Hematopoietic multipotent progenitor cell treated with erythropoietin and hydrocortisone succinate and interleukin-3 and kit ligand, for 8 days (in vitro differentiated cells): ENCODE data around the gene CMTM2.
"Not testable (repeated sequence)": the region's sequence is repeated elsewhere in the genome, so short reads cannot be mapped to it uniquely, and the experiment has no call there.

Source experiments
- DNase-seq: peaks from one replicate; pipeline ENCODE4 v3.0.0-alpha.2; 2015

Gene CMTM2

GRCh38 chr16:66610111-66610820, 31.0 kb downstream of the CMTM2 start:
- no peak for DNase-seq

DNA sequence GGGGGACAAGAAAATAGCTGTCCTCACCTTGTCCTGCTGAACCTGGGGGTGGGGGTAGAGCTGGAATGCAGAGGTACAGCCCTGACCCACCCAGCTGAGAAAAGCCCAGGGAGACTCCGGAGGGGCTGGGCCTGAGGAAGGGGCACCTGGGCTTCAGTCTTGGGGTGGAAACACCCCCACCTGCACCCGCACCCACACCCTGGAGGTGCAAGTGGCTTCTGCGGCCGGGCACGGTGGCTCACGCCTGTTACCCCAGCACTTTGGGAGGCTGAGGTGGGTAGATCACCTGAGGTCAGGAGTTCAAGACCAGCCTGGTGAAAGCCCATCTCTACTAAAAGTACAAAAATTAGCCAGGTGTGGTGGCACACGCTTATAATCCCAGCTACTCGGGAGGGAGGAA, 32.6 kb downstream of the CMTM2 start:
- DNase-seq: not testable (repeated sequence)

DNA sequence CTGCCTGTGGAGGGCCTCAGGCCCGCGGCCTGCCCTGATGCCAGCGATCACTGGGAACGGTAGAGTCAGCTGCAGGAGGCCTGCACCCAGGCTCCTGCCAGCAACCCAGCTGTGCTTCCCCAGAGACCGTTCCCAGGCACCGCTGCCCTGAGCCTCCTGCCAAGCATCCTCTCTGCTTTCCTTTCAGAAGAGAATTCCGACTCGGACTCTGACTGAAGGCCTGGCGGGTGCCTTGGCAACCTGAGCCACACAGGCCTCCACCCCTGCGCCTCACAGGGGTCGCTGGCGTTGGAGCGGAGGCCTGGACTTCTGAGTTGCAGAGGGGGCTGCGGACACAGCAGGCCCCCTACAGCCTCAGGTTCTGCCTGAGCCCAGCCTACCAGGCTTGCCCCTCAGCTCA, 33.2 kb downstream of the CMTM2 start:
- DNase-seq: no peak

DNA sequence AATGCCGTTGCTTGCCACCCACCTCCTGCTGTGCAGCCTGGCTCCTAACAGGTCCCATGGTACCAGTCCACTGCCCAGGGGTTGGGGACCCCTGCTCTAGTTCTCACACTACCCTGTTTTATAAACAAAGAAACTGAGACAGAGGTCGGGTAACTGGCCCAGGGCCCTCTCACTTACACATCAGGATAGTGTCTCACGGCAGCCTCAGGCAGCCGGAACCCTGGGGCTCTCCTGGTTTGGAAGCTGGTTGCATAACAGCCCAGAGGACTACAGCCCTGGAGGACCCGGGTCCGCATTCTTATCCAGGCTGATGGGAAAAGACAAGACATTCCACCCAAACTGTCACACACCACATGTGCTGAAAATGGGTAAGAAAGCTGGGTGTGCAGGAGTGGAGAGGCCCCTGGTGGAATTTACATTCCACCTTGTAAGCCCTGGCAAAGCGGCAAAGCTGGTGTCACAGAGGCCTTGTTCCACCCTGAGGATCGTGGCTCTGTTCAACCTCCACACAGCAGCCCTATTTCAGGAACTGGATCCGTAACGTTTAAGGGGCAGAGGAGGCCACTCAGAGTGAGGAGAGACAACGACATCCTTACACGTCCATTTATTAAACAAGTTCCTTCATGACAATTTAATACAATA, 35.0 kb downstream of the CMTM2 start:
- no peak for DNase-seq

DNA sequence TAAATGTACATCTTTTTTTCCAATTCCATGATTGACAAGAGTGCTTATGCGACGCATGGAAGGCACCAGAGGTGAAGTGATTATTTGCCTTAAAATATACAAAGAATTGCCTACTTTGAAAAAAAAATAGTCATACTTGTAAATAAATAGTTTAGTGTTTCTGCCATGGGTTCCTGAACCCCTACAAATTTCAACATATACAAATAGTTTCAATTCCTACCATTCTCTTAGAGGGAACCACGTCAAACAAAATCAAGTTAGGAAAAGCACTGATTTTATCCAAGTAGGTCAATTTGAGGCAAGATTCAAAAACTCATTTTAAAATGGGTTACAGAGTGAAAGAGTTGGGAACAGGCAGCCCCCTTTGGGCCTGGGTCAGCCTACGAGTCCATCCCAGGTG, 36.9 kb downstream of the CMTM2 start:
- no peak for DNase-seq

DNA sequence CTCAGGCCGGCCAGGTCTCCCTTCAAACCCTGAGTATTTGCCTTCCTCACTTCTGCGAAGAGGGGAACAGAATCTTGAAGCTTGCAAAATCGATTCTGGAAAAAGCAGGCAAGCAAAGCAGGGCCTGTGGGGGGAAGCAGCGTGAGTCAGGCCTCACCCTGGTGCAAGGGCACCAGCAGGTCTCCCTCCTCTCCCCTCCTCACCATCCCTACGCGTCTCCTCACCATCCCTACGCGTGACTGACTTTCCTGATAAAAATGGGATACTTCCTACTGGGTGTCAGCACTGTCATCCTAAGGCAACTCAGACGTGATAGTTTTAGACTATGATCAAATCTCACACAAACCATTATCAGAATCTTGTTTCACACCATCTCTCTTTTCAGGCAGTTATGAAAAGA, 37.3 kb downstream of the CMTM2 start:
- no peak for DNase-seq

- DNase-seq: no peak
Measured at GRCh38 chr16:66617010-66617434, 37.8 kb downstream of the CMTM2 start.

- DNase-seq: peak; percentile 77
Measured at GRCh38 chr16:66617728-66618127, 38.5 kb downstream of the CMTM2 start.

DNA sequence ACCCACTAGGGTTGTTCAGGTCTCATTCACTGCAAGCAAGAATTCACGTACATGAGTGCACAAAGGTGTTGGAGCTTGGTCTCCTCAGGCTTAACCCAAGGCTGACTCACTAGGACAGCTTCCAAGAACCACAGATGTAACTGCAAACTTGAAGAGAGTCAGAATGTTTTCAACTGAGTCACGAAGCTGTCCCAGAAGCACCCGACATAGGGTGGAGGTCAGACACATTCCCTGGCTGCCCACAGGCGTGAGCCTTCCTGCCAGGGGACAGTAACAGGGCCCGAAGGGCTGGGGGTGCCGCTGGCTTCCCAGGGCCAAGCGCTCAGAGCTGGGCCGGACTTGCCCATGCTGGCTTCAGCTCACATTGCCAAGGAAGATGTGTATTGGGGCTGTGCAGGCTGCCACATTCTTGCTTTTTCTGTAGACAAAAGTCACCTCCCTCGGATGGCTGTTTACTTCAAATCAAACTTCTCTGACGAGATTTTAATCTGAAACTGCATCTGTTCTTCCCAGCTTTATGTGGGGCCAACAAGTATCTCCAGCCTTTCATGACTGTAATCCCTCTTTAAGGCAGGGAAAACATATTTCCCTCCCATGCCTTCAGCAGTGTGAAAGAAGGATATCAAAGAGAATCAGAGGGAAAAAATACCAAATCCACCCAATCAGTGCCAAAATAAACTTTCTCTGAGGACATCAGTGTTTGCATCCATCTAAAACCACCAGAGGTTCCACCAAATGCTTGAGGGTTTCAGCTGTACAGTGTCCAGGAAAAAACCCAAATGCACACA, 39.5 kb downstream of the CMTM2 start:
- DNase-seq: no peak

- no peak for DNase-seq
Measured at GRCh38 chr16:66619534-66620428, 40.5 kb downstream of the CMTM2 start.

DNA sequence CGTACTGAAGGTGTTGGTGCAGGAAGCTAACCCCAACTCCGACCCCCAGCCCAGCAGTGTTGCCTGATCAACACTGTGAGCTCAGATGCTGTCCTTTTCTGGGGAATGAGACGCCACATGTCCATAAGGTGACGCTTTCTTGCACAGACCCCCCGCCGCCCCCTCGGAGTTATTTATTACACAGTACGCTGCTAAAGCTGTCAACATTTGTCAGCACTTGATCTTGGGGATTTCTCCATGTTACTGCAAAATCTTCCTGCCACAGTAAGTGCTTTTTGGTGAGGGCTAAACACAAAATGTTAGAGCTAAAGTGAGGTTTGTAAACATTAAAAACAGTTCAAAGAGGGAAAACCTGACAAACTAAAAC, 41.1 kb downstream of the CMTM2 start:
- DNase-seq: no peak

- no peak for DNase-seq
Measured at GRCh38 chr16:66621973-66622372, 42.7 kb downstream of the CMTM2 start.

- peak; percentile 46 for DNase-seq
Measured at GRCh38 chr16:66622863-66623262, 43.6 kb downstream of the CMTM2 start.

DNA sequence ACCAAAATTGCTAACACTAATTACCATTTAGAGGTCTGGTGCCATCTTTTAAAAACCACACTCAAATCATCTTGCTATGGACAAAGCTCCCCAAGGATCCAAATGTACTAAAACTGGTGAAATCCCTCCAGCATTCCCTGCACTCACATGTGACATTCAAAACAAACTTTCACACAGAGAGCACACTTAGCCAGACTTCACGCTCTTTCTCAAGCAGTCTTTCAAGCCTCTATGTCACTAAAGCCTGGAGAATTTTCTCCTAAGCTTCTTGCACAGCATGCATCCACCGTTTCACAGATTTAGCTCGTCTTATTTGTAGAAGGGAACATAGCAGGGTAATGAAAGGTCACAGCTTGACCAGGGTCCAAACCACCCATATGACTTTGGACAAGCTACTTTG, 44.5 kb downstream of the CMTM2 start:
- no peak for DNase-seq

DNA sequence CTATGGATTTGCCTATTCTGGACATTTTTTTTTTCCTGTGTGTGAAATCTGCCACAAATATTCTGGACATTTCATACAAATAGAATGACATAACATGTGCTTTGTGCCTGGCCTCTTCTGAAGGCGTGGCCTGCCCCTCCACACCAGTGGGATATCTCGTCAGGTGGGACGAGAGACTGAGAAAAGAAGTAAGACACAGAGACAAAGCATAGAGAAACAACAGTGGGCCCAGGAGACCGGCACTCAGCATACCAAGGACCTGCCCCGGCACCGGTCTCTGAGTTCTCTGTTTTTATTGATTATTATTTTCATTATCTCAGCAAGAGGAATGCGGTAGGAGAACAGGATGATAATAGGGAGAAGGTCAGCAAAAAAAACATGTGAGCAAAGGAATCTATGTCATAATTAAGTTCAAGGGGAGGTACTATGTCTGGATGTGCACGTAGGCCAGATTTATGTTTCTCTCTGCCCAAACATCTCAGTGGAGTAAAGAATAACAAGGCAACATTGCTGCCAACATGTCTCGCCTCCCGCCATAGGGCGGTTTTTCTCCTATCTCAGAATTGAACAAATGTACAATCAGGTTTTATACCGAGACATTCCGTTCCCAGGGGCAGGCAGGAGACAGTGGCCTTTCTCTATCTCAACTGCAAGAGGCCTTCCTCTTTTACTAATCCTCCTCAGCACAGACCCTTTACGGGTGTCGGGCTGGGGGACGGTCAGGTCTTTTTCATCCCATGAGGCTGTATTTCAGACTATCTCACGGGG, 48.5 kb downstream of the CMTM2 start:
- not testable (repeated sequence) for DNase-seq

- DNase-seq: no peak
Measured at GRCh38 chr16:66629856-66630255, 50.6 kb downstream of the CMTM2 start.

DNA sequence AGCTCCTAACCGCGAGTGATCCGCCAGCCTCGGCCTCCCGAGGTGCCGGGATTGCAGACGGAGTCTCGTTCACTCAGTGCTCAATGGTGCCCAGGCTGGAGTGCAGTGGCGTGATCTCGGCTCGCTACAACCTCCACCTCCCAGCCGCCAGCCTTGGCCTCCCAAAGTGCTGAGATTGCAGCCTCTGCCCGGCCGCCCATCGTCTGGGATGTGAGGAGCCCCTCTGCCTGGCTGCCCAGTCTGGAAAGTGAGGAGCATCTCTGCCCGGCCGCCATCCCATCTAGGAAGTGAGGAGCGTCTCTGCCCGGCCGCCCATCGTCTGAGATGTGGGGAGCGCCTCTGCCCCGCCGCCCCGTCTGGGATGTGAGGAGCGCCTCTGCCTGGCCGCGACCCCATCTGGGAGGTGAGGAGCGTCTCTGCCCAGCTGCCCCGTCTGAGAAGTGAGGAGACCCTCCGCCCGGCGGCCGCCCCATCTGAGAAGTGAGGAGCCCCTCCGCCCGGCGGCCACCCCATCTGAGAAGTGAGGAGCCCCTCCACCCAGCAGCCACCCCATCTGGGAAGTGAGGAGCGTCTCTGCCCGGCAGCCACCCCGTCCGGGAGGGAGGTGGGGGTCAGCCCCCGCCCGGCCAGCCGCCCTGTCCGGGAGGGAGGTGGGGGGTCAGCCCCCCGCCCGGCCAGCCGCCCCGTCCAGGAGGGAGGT, 51.4 kb downstream of the CMTM2 start:
- not testable (repeated sequence) for DNase-seq

GRCh38 chr16:66631558-66631957, 52.3 kb downstream of the CMTM2 start:
- not testable (repeated sequence) for DNase-seq

GRCh38 chr16:66634527-66635196, 55.4 kb downstream of the CMTM2 start:
- DNase-seq: no peak

- no peak for DNase-seq
Measured at GRCh38 chr16:66635406-66635805, 56.1 kb downstream of the CMTM2 start.

- DNase-seq: no peak
Measured at GRCh38 chr16:66636199-66636598, 56.9 kb downstream of the CMTM2 start.
